Heart left ventricle (tissue), 16 donors: Measurements from ENCODE around the gene PSTPIP1. TPM values are rescaled to one million over a fixed set of nuclear protein-coding genes. Genes with fewer than 3 reads are reported as not detected.
A peak's percentile ranks its signal among the peaks of the same experiment; 100 is the strongest.

ENCODE experiments used
- ATAC-seq, 4 donors: fragments of 200-7000 bp; cut with Tn5 transposase; one replicate each; pipeline ENCODE4 v1.9.1; 2020 to 2022; ENCODE audit warnings: moderate library complexity in 4 of 4, mild to moderate bottlenecking in 3 of 4, moderate number of reproducible peaks in 1 of 4
- DNase-seq, 5 donors: peaks; one replicate each; pipeline ENCODE4 v3.0.0-alpha.2; 2020
- H3K27ac ChIP-seq, 12 donors: fragments of 200-600 bp; sonication (generic) in 4 of 12; one replicate each; pipeline versions ENCODE4 v1.5.0 to v1.8.0; 2016 to 2022; ENCODE audit warnings: mild to moderate bottlenecking in 2 of 12
- H3K27me3 ChIP-seq, 9 donors: fragments of 200-600 bp; sonication (generic) in 2 of 9; one replicate each; pipeline versions ENCODE4 v1.5.1 to v1.8.0; 2016 to 2022; ENCODE audit warnings: mild to moderate bottlenecking in 3 of 9
- H3K36me3 ChIP-seq, 9 donors: fragments of 200-600 bp; sonication (generic) in 2 of 9; one replicate each; pipeline versions ENCODE4 v1.5.0 to v1.8.0; 2018 to 2022; ENCODE audit warnings: mild to moderate bottlenecking in 2 of 9
- H3K4me1 ChIP-seq, 12 donors: fragments of 200-600 bp; sonication (generic) in 4 of 12; one replicate each; pipeline versions ENCODE4 v1.5.0 to v1.8.0; 2016 to 2022; ENCODE audit warnings: mild to moderate bottlenecking in 3 of 12
- H3K4me3 ChIP-seq, 12 donors: fragments of 200-600 bp; sonication (generic) in 4 of 12; one replicate each; pipeline versions ENCODE4 v1.5.0 to v1.8.0; 2017 to 2022; ENCODE audit warnings: mild to moderate bottlenecking in 9 of 12, moderate library complexity in 4 of 12
- H3K9me3 ChIP-seq, 12 donors: fragments of 200-600 bp; sonication (generic) in 4 of 12; one replicate each; pipeline versions ENCODE4 v1.5.0 to v1.8.0; 2016 to 2022; ENCODE audit warnings: mild to moderate bottlenecking in 1 of 12
- POLR2A ChIP-seq, 2 donors: fragments of 450-650 bp; IDR thresholded peaks; one replicate each; pipeline ENCODE4 v1.6.1; 2017; ENCODE audit warnings: antibody characterized with exemption in 2 of 2, mild to moderate bottlenecking in 2 of 2, moderate library complexity in 2 of 2
- WGBS, 4 donors: extraction: QIAGEN DNeasy Blood & Tissue Kit in 2 of 4; methylation state at CpG; one replicate each; pipeline versions ENCODE4 v1.1.5 to v1.1.7; 2013 to 2018; 5-methylcytosine and 5-hydroxymethylcytosine counted together
- intact Hi-C, 10 donors: fragments of 100-400 bp; cut with DNase I; formaldehyde crosslinking; loops; one replicate each; pipeline versions ENCODE4 v1.11.1 to v1.14.2; 2022
- polyA plus RNA-seq, 2 donors: library from polyadenylated mRNA; stranded (reverse); fragments of 200-250 nt; gene quantifications; one replicate each; pipeline ENCODE4 v1.2.3, GENCODE V29; 2013
- total RNA-seq, 9 donors: library from RNA; depleted of rRNA in 2 of 9; stranded (reverse); fragments of >200 nt in 2 of 9; fragmentation: NEBNext Ultra II Directional in 3 of 9; extraction: Animal tissue kit (Norgen Biotek cat#: 25700) in 3 of 9; gene quantifications; one replicate each; pipeline versions ENCODE4 v1.1.0 to v1.2.4, GENCODE V29; 2016 to 2023
- TF ChIP-seq, protein P1 (sequence below), 12 donors: fragments of 200-600 bp; sonication (generic) in 4 of 12; IDR thresholded peaks; one replicate each; pipeline versions ENCODE4 v1.5.0 to v1.8.0; 2018 to 2022; ENCODE audit warnings: antibody characterized with exemption in 12 of 12, mild to moderate bottlenecking in 5 of 12
- donor health status: ischemic (EF 13 %, LVEDD 7.1; RV severe dilation, severe dysfunction).
- donor health status: healthy with polysubstance abuse.
- donor health status: DM: no; HTN: yes; CAD: no.
- donor health status: DM: no; HTN: no; CAD: no.
- donor health status: ischemic (EF 25% LVEDD 6.9; RV normal size, moderate dysfunction).
- donor health status: ischemic (EF 25% LVEDD 5.7; RV mildly dilated, moderate dysfunction).
- donor health status: healthy.
- donor health status: DM: yes; HTN: yes; CAD: no.
- donor health status: ischemic (EF 35%, LVEDD 5.7; RV mildly dilated, moderate dysfunction).
- donor health status: nonischemic (EF 11% LVEDD 7.7; RV severe dilation, severe dysfunction).
- donor health status: DM: yes; HTN: yes; CAD: no.
- donor health status: PGD.
- donor health status: ischemic (EF 29% LVEDD 5.4; RV normal size, mild dysfunction).
- donor health status: nonischemic (EF 23%, LVEDD 6.1; RV moderate dilation, normal function).

Gene PSTPIP1
- total and polyA plus RNA-seq, 11 donors, result 1.3 to 17.2 (median 2.9) TPM

DNA sequence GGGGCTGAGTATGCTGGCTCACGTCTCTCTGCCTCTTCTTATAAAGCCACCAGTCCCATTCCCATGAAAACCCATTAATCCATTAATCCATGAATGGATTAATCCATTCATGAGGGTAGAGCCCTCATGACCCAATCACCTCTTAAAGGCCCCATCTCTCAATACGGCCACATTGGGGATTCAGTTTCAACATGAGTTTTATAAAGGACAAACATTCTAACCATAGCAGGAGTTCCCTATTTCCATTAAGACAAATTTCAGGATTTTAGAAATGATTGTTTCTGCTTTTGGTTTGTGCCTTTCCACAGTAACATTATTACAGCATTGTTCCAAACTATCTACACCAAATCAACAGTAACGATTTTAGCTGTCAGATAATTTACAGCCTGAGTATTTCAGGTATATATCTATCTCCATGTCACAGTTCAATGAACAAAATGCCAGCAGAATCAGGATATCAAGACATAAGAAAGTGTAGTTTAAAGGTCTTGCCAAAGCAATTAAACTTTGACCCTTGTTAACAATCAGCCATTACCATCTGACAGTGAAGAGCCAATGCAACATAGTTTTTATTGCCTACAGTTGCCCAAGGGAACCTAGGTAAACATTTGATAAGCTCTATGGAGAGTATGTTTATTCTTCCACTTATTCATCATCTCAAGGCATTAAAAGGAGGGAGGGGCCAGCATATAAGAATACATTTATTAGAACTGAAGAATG is 72.2 kb downstream of the PSTPIP1 start:
- H3K4me3 ChIP-seq, result no peak overlapping the region
- intact Hi-C loops, result no loop called here
- H3K4me1 ChIP-seq, result peaks cover 0 to 66% (median 31%) of the 10 kb centered on the region in 12 donors
- ATAC-seq (no peak), DNase-seq (no peak)
- WGBS, 4 donors, result 75 to 84% (median 76%) methylated on average over 3 of the region's 3 CpGs
- H3K36me3 ChIP-seq, result no peaks in the 10 kb centered on the region
- H3K27ac ChIP-seq, result peak overlapping the region in 1 of 12 donors; percentile 64
- TF ChIP-seq, protein P1, sequence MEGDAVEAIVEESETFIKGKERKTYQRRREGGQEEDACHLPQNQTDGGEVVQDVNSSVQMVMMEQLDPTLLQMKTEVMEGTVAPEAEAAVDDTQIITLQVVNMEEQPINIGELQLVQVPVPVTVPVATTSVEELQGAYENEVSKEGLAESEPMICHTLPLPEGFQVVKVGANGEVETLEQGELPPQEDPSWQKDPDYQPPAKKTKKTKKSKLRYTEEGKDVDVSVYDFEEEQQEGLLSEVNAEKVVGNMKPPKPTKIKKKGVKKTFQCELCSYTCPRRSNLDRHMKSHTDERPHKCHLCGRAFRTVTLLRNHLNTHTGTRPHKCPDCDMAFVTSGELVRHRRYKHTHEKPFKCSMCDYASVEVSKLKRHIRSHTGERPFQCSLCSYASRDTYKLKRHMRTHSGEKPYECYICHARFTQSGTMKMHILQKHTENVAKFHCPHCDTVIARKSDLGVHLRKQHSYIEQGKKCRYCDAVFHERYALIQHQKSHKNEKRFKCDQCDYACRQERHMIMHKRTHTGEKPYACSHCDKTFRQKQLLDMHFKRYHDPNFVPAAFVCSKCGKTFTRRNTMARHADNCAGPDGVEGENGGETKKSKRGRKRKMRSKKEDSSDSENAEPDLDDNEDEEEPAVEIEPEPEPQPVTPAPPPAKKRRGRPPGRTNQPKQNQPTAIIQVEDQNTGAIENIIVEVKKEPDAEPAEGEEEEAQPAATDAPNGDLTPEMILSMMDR (IDR thresholded peaks at IDR 0.05), result no peak
- TF ChIP-seq POLR2A (IDR thresholded peaks at IDR 0.05), result no peak
- no peaks in the 10 kb centered on the region for H3K27me3 ChIP-seq
- H3K9me3 ChIP-seq, result no peaks in the 10 kb centered on the region

DNA sequence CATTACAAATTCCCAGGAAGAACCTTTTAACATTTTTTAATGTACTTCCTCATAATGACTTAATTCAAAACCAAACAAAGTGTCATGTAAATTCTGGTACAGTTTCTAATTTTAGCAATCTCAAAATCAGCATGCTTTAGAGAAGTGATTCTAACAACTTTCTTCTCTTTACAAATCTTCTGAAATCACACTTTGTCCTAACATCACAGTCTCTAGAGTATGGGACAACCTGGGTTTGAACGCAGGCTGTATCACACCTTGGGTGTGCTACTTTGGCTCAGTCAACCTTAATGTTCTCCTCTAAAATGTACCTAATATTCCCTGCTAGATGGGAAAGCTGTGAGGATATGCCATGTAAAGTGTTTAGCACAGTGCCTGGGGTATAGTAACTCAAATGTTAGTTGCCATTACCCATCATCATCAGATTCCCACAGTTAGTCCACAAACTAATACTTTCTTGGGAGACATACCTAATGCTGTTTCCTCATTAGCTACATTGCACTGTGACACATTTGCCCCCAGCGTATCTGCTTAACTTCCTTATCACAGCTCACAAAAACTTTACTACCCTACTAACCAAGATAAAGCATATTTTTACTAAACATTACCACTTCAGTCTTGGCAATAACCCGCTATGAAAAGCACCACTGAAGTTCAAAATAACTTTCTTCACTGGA is 72.9 kb downstream of the PSTPIP1 start:
- intact Hi-C loops, result no loop called here
- TF ChIP-seq POLR2A (IDR thresholded peaks at IDR 0.05), result no peak
- TF ChIP-seq, protein P1 (IDR thresholded peaks at IDR 0.05), result no peak
- no peaks in the 10 kb centered on the region for H3K27me3 ChIP-seq
- DNase-seq, result no peak
- peak overlapping the region in 1 of 12 donors; percentile 64 for H3K27ac ChIP-seq
- no peaks in the 10 kb centered on the region for H3K9me3 ChIP-seq
- ATAC-seq, result no peak
- H3K36me3 ChIP-seq, result no peaks in the 10 kb centered on the region
- 51 to 64% (median 56%) methylated on average over 3 of the region's 3 CpGs for WGBS, 4 donors
- H3K4me1 ChIP-seq, result peaks cover 0 to 65% (median 30%) of the 10 kb centered on the region in 12 donors
- H3K4me3 ChIP-seq, result no peak overlapping the region

DNA sequence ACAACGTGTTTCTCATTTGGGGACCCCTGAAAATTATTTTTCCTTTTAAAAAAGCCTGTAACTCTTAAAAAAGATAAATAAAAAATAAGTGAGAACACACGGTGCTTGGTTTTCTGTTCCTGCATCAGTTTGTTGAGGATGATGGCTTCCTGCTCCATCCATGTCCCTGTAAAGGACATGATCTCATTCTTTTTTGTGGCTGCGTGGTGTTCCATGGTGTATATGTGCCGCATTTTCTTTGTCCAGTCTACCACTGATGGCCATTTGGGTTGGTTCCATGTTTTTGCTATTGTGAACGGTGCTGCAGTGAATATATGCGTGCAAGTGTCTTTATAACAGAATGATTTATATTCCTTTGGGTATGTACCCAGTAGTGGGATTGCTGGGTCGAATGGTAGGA is 73.7 kb downstream of the PSTPIP1 start:
- TF ChIP-seq POLR2A (IDR thresholded peaks at IDR 0.05), result no peak
- TF ChIP-seq, protein P1 (IDR thresholded peaks at IDR 0.05), result no peak
- no peaks in the 10 kb centered on the region for H3K36me3 ChIP-seq
- no peak for ATAC-seq
- WGBS, 4 donors, result 94 to 97% (median 96%) methylated on average over 7 of the region's 7 CpGs
- H3K4me3 ChIP-seq, result no peak overlapping the region
- no peak for DNase-seq
- intact Hi-C loops, result no loop called here
- no peaks in the 10 kb centered on the region for H3K9me3 ChIP-seq
- H3K4me1 ChIP-seq, result peaks cover 0 to 63% (median 30%) of the 10 kb centered on the region in 12 donors
- no peaks in the 10 kb centered on the region for H3K27me3 ChIP-seq
- no peak overlapping the region for H3K27ac ChIP-seq

DNA sequence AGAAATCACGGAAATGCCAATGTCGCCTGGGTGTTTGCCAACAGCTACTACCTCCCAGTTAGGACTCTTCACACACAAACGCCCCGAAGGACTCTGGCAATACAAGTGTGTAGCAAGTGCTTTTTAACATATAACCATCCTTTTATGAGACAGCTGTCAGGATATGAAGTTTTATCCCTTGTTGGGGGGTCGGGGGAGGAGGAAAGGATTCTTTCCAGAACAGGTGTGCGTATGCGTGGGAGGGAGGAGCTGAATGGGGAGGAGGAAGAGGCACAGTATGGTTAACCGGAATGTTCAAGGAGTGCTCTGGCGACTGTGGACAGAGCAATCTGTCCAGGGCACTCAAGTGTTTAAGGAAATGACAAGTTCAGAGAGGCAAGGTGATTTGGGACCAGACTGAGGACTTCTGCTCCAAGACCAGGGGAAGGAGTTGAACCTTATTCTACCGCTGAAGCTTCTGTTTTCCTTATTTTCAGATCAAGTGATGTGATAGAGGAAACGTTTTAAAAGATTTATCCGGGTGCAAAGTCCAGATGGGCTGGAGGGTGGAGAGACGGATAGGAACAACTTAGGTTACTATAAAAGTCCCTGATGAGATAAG is 74.7 kb downstream of the PSTPIP1 start:
- DNase-seq (no peak), ATAC-seq (peak in 1 of 4 donors; percentile 15)
- intact Hi-C loops, result no loop called here
- Histone ChIP-seq H3K4me1 (peaks cover 0 to 53% (median 29%) of the 10 kb centered on the region in 12 donors), H3K27me3 (no peaks in the 10 kb centered on the region), H3K27ac (peak overlapping the region in 9 of 12 donors; percentile 69 to 95 (median 90)), H3K4me3 (peak overlapping the region; percentile 60 to 95 (median 78)), H3K36me3 (no peaks in the 10 kb centered on the region), H3K9me3 (no peaks in the 10 kb centered on the region)
- 17 to 21% (median 20%) methylated on average over 13 of the region's 13 CpGs for WGBS, 4 donors
- TF ChIP-seq, protein P1 (IDR thresholded peaks at IDR 0.05), result no peak
- TF ChIP-seq POLR2A (IDR thresholded peaks at IDR 0.05), result no peak
